ENCODE measurements around the gene STRBP. TPM values are rescaled to one million over a fixed set of nuclear protein-coding genes. Genes with fewer than 3 reads are reported as not detected.

The STRBP gene
- total RNA-seq, 1 donor from 2014 or later, result 37.2 TPM

Other genes with a start within 250 kb of the STRBP start
- gene GPR21, start 234.9 kb downstream of the STRBP start, total RNA-seq, result 1.9 TPM
- gene CRB2, start 87.6 kb upstream of the STRBP start, total RNA-seq, result 0.06 TPM

All from mucosa of gallbladder (tissue), 1 donor.